ENCODE results near the gene SSX2IP. TPM values are rescaled to one million over a fixed set of nuclear protein-coding genes. Genes with fewer than 3 reads are reported as not detected.

The SSX2IP gene
- total RNA-seq, 1 donor from 2014 or later = 6.1 TPM

DNA sequence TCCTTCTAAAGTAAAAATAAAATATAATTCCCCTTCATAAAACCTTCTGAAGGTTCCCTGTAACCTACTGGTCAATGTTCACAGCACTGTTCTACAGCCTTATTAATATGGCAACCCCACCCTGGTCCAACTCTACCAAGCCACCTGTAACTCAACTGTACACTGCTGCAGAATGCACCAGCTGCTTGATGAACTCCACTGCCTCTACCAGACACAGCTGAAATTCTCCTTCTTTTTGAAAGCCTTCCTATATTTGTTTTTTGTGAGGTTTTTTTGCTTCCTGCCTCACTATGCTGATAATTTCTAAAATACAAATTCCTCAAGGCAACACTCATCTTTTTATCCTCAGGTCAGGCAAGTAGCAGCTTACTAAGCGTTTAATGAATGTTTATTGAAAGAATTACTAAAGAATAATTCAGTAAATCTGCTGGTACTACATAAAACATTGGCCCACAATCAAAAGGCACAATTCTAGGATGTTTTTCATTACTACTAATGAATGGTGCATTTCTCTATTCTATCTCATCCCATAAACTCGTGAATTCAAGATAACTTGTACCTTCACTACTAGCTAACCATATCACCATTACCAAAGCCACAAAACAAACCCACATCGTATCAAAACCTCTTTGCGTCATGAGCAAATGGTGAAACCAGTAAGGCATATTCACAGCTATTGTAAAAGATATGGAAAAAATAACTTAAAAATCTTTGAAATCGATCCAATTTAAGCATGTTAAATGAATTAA lies 2.4 kb downstream of the SSX2IP start:
- Mint-ChIP-seq H3K27me3 (ENCODE audit: low read depth) (no peaks in the 10 kb centered on the region), H3K27ac (ENCODE audit: unreplicated experiment) (no peak overlapping the region), H3K9me3 (ENCODE audit: low read depth) (no peaks in the 10 kb centered on the region), H3K4me1 (ENCODE audit: low read depth) (peaks cover 33% of the 10 kb centered on the region), H3K4me3 (ENCODE audit: unreplicated experiment) (no peak overlapping the region), H3K36me3 (ENCODE audit: low read depth) (no peaks in the 10 kb centered on the region)
- DNase-seq (ENCODE audit: low spot score) = no peak
- TF ChIP-seq, protein P1, sequence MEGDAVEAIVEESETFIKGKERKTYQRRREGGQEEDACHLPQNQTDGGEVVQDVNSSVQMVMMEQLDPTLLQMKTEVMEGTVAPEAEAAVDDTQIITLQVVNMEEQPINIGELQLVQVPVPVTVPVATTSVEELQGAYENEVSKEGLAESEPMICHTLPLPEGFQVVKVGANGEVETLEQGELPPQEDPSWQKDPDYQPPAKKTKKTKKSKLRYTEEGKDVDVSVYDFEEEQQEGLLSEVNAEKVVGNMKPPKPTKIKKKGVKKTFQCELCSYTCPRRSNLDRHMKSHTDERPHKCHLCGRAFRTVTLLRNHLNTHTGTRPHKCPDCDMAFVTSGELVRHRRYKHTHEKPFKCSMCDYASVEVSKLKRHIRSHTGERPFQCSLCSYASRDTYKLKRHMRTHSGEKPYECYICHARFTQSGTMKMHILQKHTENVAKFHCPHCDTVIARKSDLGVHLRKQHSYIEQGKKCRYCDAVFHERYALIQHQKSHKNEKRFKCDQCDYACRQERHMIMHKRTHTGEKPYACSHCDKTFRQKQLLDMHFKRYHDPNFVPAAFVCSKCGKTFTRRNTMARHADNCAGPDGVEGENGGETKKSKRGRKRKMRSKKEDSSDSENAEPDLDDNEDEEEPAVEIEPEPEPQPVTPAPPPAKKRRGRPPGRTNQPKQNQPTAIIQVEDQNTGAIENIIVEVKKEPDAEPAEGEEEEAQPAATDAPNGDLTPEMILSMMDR (IDR thresholded peaks at IDR 0.05) = no peak

DNA sequence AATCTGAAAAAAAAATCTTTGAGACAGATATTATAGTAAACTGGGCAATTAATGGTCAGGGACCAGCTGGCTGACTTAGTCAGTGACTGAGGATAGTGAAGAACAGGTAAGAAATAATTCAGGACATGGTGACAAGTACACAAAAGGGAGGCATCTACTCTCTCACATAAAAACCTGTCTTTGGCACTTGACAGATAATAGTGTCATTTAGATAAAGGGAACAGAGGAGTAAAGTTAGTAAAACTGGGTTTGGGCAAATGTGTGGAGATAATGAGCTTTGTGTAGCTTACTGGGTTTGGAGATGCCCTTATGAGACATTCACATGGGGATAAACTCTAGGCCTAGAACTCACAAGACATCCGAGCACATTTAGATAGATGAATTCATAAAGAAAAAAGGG lies 4.0 kb downstream of the SSX2IP start:
- DNase-seq (ENCODE audit: low spot score) = no peak
- Mint-ChIP-seq H3K27ac (ENCODE audit: unreplicated experiment) (no peak overlapping the region), H3K9me3 (ENCODE audit: low read depth) (no peaks in the 10 kb centered on the region), H3K27me3 (ENCODE audit: low read depth) (no peaks in the 10 kb centered on the region), H3K4me1 (ENCODE audit: low read depth) (peaks cover 30% of the 10 kb centered on the region), H3K4me3 (ENCODE audit: unreplicated experiment) (no peak overlapping the region), H3K36me3 (ENCODE audit: low read depth) (no peaks in the 10 kb centered on the region)
- TF ChIP-seq, protein P1 (IDR thresholded peaks at IDR 0.05) = no peak

DNA sequence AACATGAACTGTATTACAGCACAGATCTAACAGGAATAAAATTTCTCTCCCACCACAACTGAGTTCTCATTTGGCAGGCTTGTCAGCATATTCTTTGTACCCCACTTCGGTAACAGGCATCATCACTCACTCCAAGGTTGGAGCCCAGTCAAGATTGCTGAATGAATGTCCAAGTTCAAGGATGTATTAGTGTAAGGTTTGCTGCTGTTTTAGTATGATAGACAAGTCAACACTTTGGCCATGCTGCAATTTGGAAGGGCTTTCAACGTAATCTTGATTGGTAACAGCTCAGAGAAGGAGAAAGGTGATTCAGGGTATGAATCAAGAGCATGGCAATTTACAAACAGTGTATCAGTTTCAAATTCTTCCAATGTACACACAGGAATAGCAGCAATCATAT lies 6.8 kb downstream of the SSX2IP start:
- Mint-ChIP-seq H3K9me3 (ENCODE audit: low read depth) (no peaks in the 10 kb centered on the region), H3K27ac (ENCODE audit: unreplicated experiment) (no peak overlapping the region), H3K4me3 (ENCODE audit: unreplicated experiment) (no peak overlapping the region), H3K36me3 (ENCODE audit: low read depth) (no peaks in the 10 kb centered on the region), H3K27me3 (ENCODE audit: low read depth) (no peaks in the 10 kb centered on the region), H3K4me1 (ENCODE audit: low read depth) (peaks cover 11% of the 10 kb centered on the region)
- TF ChIP-seq, protein P1 (IDR thresholded peaks at IDR 0.05) = no peak
- DNase-seq (ENCODE audit: low spot score) = no peak

DNA sequence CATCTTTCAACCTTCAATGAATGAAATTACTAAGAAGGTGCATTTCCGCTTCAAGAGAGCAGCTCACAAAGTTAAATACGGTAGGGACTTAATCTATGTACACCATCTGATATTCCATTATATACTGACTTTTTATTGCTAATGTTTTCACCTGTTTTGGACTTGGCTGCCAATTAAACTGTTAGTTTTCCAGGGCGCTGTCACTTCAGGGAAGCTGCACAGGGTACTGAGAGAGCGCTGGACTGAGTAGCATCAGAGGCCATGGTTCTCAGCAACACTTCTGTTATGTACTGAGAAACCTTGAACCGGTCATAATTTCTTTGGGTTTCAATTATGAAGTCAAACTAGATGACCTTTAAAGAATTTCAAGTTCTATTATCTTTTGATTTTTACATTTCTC lies 8.2 kb downstream of the SSX2IP start:
- H3K36me3 Mint-ChIP-seq (ENCODE audit: low read depth) = no peaks in the 10 kb centered on the region
- DNase-seq (ENCODE audit: low spot score) = no peak
- H3K27me3 Mint-ChIP-seq (ENCODE audit: low read depth) = no peaks in the 10 kb centered on the region
- H3K4me1 Mint-ChIP-seq (ENCODE audit: low read depth) = peaks cover 7% of the 10 kb centered on the region
- TF ChIP-seq, protein P1 (IDR thresholded peaks at IDR 0.05) = no peak
- H3K4me3 Mint-ChIP-seq (ENCODE audit: unreplicated experiment) = no peak overlapping the region
- H3K27ac Mint-ChIP-seq (ENCODE audit: unreplicated experiment) = no peak overlapping the region
- no peaks in the 10 kb centered on the region for H3K9me3 Mint-ChIP-seq (ENCODE audit: low read depth)

DNA sequence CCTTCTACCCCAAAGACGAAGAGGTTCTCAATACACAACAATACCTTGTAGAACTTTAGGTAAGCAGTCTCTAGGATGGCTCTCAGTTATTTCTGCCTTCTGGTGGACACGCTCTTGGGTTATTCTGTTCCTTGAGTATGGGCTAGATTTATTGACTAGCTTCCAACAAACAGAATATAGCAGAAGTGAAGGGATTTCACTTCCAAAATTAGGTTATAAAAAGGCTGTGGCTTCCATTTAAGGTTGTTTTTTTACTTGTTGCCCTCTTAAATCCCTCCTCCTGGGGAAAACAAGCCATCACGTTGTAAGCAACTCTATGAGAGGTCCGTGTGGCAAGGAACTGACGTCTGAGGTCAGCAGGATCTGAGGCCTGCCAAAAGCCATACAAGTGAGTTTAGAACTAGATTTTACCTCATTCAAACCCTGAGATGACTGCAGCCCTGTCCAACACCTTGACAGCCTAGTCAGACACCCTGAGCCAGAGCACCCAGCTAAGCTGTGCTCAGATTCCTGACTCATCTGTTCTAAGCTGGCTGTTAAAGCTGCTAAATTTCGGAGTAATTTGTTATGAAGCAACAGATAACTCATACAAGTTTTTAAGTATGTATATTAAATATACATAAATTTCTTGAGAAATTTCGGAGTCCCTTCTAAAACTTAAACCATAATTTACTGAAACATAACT lies 12.7 kb downstream of the SSX2IP start:
- Mint-ChIP-seq H3K4me1 (ENCODE audit: low read depth) (no peaks in the 10 kb centered on the region), H3K27ac (ENCODE audit: unreplicated experiment) (no peak overlapping the region), H3K27me3 (ENCODE audit: low read depth) (no peaks in the 10 kb centered on the region), H3K36me3 (ENCODE audit: low read depth) (no peaks in the 10 kb centered on the region), H3K9me3 (ENCODE audit: low read depth) (no peaks in the 10 kb centered on the region), H3K4me3 (ENCODE audit: unreplicated experiment) (no peak overlapping the region)
- TF ChIP-seq, protein P1 (IDR thresholded peaks at IDR 0.05) = no peak
- DNase-seq (ENCODE audit: low spot score) = no peak
